ENCODE measurements around the gene RGS8. TPM values are rescaled to one million over a fixed set of nuclear protein-coding genes. Genes with fewer than 3 reads are reported as not detected.

The RGS8 gene
- total RNA-seq, 2 experiments from 2014 or later: not detected

GRCh38 chr1:182704677-182705076 lies 20.3 kb upstream of the RGS8 start:
- Histone ChIP-seq H3K27me3 (ENCODE audit: control insufficient read depth in 1 of 2, insufficient read depth in 2 of 2, low read length in 2 of 2) (peaks cover 4 to 7% of the 10 kb centered on the region in 2 experiments), H3K4me3 (ENCODE audit: low read length) (no peak overlapping the region), H3K36me3 (ENCODE audit: insufficient read depth, low read length) (no peaks in the 10 kb centered on the region), H3K27ac (ENCODE audit: low read depth in 1 of 2, low read length in 2 of 2) (no peak overlapping the region), H3K4me1 (ENCODE audit: insufficient read depth, low read length) (no peaks in the 10 kb centered on the region), H3K9me3 (ENCODE audit: control insufficient read depth in 1 of 2, insufficient read depth in 1 of 2, low read length in 2 of 2) (no peaks in the 10 kb centered on the region)
- Mint-ChIP-seq H3K27ac (no peak overlapping the region), H3K27me3 (peaks cover 20% of the 10 kb centered on the region), H3K36me3 (ENCODE audit: low read depth) (no peaks in the 10 kb centered on the region), H3K4me3 (no peak overlapping the region), H3K9me3 (no peaks in the 10 kb centered on the region), H3K4me1 (ENCODE audit: low read depth) (no peaks in the 10 kb centered on the region)
- ATAC-seq (ENCODE audit: poor library complexity) (no peak), DNase-seq (no peak)
- ChIA-PET POLR2A (no interaction called here), CTCF (no interaction called here)
- intact Hi-C loops (cut with DNase I, micrococcal nuclease): no loop called here
- TF ChIP-seq CTCF (IDR thresholded peaks at IDR 0.05): no peak

GRCh38 chr1:182703539-182703938 lies 19.2 kb upstream of the RGS8 start:
- Histone ChIP-seq H3K36me3 (ENCODE audit: insufficient read depth, low read length) (no peaks in the 10 kb centered on the region), H3K27me3 (ENCODE audit: control insufficient read depth in 1 of 2, insufficient read depth in 2 of 2, low read length in 2 of 2) (peaks cover 5 to 16% of the 10 kb centered on the region in 2 experiments), H3K9me3 (ENCODE audit: control insufficient read depth in 1 of 2, insufficient read depth in 1 of 2, low read length in 2 of 2) (no peaks in the 10 kb centered on the region), H3K4me1 (ENCODE audit: insufficient read depth, low read length) (no peaks in the 10 kb centered on the region), H3K4me3 (ENCODE audit: low read length) (no peak overlapping the region), H3K27ac (ENCODE audit: low read depth in 1 of 2, low read length in 2 of 2) (no peak overlapping the region)
- POLR2A ChIA-PET: no interaction called here
- CTCF ChIA-PET: no interaction called here
- Mint-ChIP-seq H3K27me3 (peaks cover 29% of the 10 kb centered on the region), H3K4me3 (no peak overlapping the region), H3K9me3 (no peaks in the 10 kb centered on the region), H3K27ac (no peak overlapping the region), H3K36me3 (ENCODE audit: low read depth) (no peaks in the 10 kb centered on the region), H3K4me1 (ENCODE audit: low read depth) (no peaks in the 10 kb centered on the region)
- DNase-seq (no peak), ATAC-seq (ENCODE audit: poor library complexity) (no peak)
- intact Hi-C loops (cut with DNase I, micrococcal nuclease): no loop called here
- no peak for TF ChIP-seq CTCF (IDR thresholded peaks at IDR 0.05)

GRCh38 chr1:182702826-182703524 lies 18.6 kb upstream of the RGS8 start:
- no peak for TF ChIP-seq CTCF (IDR thresholded peaks at IDR 0.05)
- no peak for DNase-seq
- ChIA-PET CTCF (no interaction called here), POLR2A (no interaction called here)
- Mint-ChIP-seq H3K4me3 (no peak overlapping the region), H3K36me3 (ENCODE audit: low read depth) (no peaks in the 10 kb centered on the region), H3K27me3 (peaks cover 34% of the 10 kb centered on the region), H3K4me1 (ENCODE audit: low read depth) (no peaks in the 10 kb centered on the region), H3K27ac (no peak overlapping the region), H3K9me3 (no peaks in the 10 kb centered on the region)
- H3K4me1 ChIP-seq (ENCODE audit: insufficient read depth, low read length): no peaks in the 10 kb centered on the region
- no peak overlapping the region for H3K4me3 ChIP-seq (ENCODE audit: low read length)
- H3K36me3 ChIP-seq (ENCODE audit: insufficient read depth, low read length): no peaks in the 10 kb centered on the region
- H3K27ac ChIP-seq (ENCODE audit: low read depth in 1 of 2, low read length in 2 of 2): no peak overlapping the region
- ATAC-seq (ENCODE audit: poor library complexity): no peak
- intact Hi-C loops (cut with DNase I, micrococcal nuclease): no loop called here
- H3K27me3 ChIP-seq (ENCODE audit: control insufficient read depth in 1 of 2, insufficient read depth in 2 of 2, low read length in 2 of 2): peaks cover 5 to 16% of the 10 kb centered on the region in 2 experiments
- no peaks in the 10 kb centered on the region for H3K9me3 ChIP-seq (ENCODE audit: control insufficient read depth in 1 of 2, insufficient read depth in 1 of 2, low read length in 2 of 2)

Data from CD4-positive, alpha-beta T cell (primary cell).